ENCODE data around the gene GAB3. TPM values are rescaled to one million over a fixed set of nuclear protein-coding genes. Genes with fewer than 3 reads are reported as not detected.

The GAB3 gene
- total and polyA plus RNA-seq, 2 of the 4 experiments (the other 2 are of a cell fraction), result 2.2 to 3.7 TPM

DNA sequence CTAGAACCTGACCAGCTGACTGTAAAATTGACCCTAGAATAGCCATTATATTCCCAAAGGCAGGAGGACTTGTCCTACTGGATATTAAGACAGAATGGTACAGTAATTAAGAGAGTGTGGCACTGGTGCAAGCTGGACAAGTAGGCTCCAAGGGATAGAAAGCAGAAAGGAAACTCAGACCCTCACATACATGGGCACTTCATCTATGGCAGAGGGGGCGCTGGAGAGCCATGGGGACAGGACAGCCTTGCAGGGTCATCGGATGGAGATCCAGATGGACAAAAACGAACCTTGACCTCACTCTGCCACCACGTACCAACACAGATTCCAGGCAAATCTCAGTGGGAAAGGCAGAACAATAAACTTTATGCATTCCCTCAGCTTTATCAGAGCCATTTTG, 40.6 kb downstream of the GAB3 start:
- no peak overlapping the region for H3K14ac ChIP-seq (replicated peaks; ENCODE audit: low read depth, low read length)
- no peak overlapping the region for H3K4ac ChIP-seq (ENCODE audit: low read depth, low read length)
- no peak overlapping the region for H2AFZ ChIP-seq (replicated peaks; ENCODE audit: low read length, poor library complexity)
- no peak overlapping the region for H2BK15ac ChIP-seq (ENCODE audit: low read depth, low read length)
- H4K5ac ChIP-seq (ENCODE audit: low read depth, low read length), result no peak overlapping the region
- H2AK9ac ChIP-seq (replicated peaks; ENCODE audit: low read depth, low read length, poor library complexity), result no peak overlapping the region
- H4K20me1 ChIP-seq (ENCODE audit: insufficient read depth, low read length), result 0 out of 2 replicates have a peak, but pooled peaks cover 3% of the 10 kb centered on the region
- no CpG with 5 or more reads among the region's 4 CpGs for WGBS, 2 experiments (ENCODE audit: extremely low coverage in 2 of 2, insufficient read length in 1 of 2)
- H3K79me1 ChIP-seq (ENCODE audit: low read depth in 1 of 2, low read length in 2 of 2), result no peaks in the 10 kb centered on the region
- no peak overlapping the region for H2BK20ac ChIP-seq (ENCODE audit: low read depth, low read length)
- H3K56ac ChIP-seq (ENCODE audit: extremely low read depth, insufficient read depth, low read length), result no peak overlapping the region
- no peak overlapping the region for H4K91ac ChIP-seq (ENCODE audit: insufficient read depth, low read depth, low read length)
- no peaks in the 10 kb centered on the region for H3K27me3 ChIP-seq (ENCODE audit: control insufficient read depth, insufficient read depth, low read length)
- H3K4me1 ChIP-seq (ENCODE audit: control insufficient read depth, insufficient read depth, low read length), result peaks cover 7% of the 10 kb centered on the region; the same call in 1 of the 2 replicates
- ATAC-seq (ENCODE audit: low read depth) (no peak), DNase-seq (no peak)
- no peaks in the 10 kb centered on the region for H3K9me3 ChIP-seq (ENCODE audit: control insufficient read depth, insufficient read depth, low read length)
- no peak overlapping the region for H2BK120ac ChIP-seq (ENCODE audit: low read depth, low read length)
- POLR2A ChIA-PET (ENCODE audit: unreplicated experiment), result no interaction called here
- intact Hi-C loops (cut with micrococcal nuclease) (loop anchor here (10.0 kb wide), 1 partner anchor 1756 kb away; no protein-coding TSS in a partner anchor), dilution Hi-C loops (cut with HindIII; ENCODE audit: low sequenced_read_pairs, unreplicated experiment) (no loop called here), in situ Hi-C loops (cut with MboI; ENCODE audit: low sequenced_read_pairs) (no loop called here)
- H3K23ac ChIP-seq (ENCODE audit: low read depth, low read length), result no peak overlapping the region
- no peak overlapping the region for H3K4me2 ChIP-seq (ENCODE audit: low read depth, low read length)
- no peak overlapping the region for H3K4me3 ChIP-seq (ENCODE audit: insufficient read depth, low read depth, low read length)
- H2BK5ac ChIP-seq (ENCODE audit: low read depth, low read length, poor library complexity, severe bottlenecking), result no peak overlapping the region
- H3K18ac ChIP-seq (ENCODE audit: low read depth, low read length), result no peak overlapping the region
- no peak overlapping the region for H3K27ac ChIP-seq (ENCODE audit: insufficient read depth, low read length)
- no peak overlapping the region for H2AK5ac ChIP-seq (ENCODE audit: low read depth, low read length)
- BruUV-seq (replicated peaks), result no TSS peak
- H3K9me1 ChIP-seq (ENCODE audit: insufficient read depth, low read length), result peaks cover 15% of the 10 kb centered on the region; the same call in 1 of the 2 replicates
- CTCF ChIA-PET, result no interaction called here
- H4K8ac ChIP-seq (ENCODE audit: low read depth in 2 of 2, low read length in 2 of 2), result no peak overlapping the region
- TF ChIP-seq MXI1 (IDR thresholded peaks at IDR 0.05; ENCODE audit: borderline replicate concordance, low read depth, low read length) (no peak), SMC3 (IDR thresholded peaks at IDR 0.05; ENCODE audit: low read depth, low read length) (no peak), MAFK (IDR thresholded peaks at IDR 0.05; ENCODE audit: low read depth, low read length) (no peak), NFE2L2 (IDR thresholded peaks at IDR 0.05; ENCODE audit: low read depth, low read length) (no peak), RAD21 (IDR thresholded peaks at IDR 0.05; ENCODE audit: low read length) (no peak), CEBPB (IDR thresholded peaks at IDR 0.05; ENCODE audit: low read depth, low read length) (no peak), MAZ (IDR thresholded peaks at IDR 0.05; ENCODE audit: borderline replicate concordance, low read depth, low read length) (no peak), RFX5 (IDR thresholded peaks at IDR 0.05; ENCODE audit: low read depth, low read length) (no peak)
- TF ChIP-seq, protein P1, sequence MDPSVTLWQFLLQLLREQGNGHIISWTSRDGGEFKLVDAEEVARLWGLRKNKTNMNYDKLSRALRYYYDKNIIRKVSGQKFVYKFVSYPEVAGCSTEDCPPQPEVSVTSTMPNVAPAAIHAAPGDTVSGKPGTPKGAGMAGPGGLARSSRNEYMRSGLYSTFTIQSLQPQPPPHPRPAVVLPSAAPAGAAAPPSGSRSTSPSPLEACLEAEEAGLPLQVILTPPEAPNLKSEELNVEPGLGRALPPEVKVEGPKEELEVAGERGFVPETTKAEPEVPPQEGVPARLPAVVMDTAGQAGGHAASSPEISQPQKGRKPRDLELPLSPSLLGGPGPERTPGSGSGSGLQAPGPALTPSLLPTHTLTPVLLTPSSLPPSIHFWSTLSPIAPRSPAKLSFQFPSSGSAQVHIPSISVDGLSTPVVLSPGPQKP (IDR thresholded peaks at IDR 0.05; ENCODE audit: borderline replicate concordance, low read depth, low read length), result no peak
- TF ChIP-seq, protein P2, sequence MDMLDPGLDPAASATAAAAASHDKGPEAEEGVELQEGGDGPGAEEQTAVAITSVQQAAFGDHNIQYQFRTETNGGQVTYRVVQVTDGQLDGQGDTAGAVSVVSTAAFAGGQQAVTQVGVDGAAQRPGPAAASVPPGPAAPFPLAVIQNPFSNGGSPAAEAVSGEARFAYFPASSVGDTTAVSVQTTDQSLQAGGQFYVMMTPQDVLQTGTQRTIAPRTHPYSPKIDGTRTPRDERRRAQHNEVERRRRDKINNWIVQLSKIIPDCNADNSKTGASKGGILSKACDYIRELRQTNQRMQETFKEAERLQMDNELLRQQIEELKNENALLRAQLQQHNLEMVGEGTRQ (IDR thresholded peaks at IDR 0.05; ENCODE audit: low read depth, low read length), result no peak
- no peaks in the 10 kb centered on the region for H3K36me3 ChIP-seq (ENCODE audit: control insufficient read depth, insufficient read depth, low read length)
- no peak overlapping the region for H3K9ac ChIP-seq (ENCODE audit: low read depth, low read length)
